Astrocyte of the cerebellum (primary cell): ENCODE results near the gene NDUFAF8.

ENCODE experiments used
- DNase-seq: peaks from one replicate; pipeline ENCODE4 v3.0.0-alpha.2; 2011; ENCODE audit warnings: low read depth
- H3K4me3 ChIP-seq: 2 replicates; pipeline ENCODE4 v1.5.1; 2011; ENCODE audit warnings: mild to moderate bottlenecking, low read depth, low read length, moderate library complexity
- CTCF ChIP-seq: IDR thresholded peaks from 2 replicates; pipeline ENCODE4 v1.5.1; 2012; ENCODE audit warnings: low read length, low read depth, moderate library complexity, mild to moderate bottlenecking; ENCODE audit errors: missing control alignments
- in situ Hi-C: cut with HindIII; loops from 2 replicates; pipeline ENCODE4 v1.10.0; 2017; ENCODE audit warnings: low sequenced_read_pairs

NDUFAF8 gene

DNA sequence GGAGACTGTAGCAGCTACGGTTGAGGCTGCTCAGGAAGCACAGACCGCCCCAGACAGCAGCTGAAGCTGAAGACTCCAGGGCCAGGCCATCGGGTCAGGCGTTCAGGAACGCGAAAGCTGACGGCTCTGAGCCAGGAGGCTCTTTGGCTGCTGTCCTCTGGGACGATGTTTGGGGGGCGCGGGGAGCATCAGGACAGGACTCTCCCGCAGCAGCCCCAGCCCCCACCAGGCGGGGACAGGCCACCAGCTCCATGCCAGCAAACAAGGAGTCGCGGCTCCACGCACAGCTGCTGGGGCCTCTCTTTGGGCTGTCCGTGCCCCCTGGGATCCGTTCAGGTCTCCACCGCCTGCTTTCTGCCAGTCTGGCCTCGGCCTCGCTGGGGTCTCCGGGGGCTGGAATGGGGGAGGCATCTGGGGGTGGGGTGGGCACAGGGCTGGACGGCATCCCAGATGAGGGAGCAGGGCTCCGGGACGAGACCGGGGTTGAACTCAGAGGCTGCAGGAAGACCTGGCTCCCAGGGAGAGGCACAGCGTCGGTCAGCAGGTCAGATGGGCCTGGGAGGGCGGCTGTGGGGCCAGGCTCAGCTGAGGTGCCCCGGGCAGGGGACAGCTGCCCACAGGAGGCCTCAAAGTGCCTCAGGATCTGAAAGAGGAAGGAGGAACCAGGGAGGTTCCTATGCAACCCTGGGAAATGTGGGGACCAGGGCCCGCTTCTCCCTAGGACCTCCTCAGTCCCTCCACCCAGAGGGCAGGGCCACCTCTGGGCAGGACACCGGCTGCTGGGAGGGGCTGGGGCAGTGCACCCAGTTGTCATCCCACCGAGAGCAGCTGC, 10.1 kb upstream of the NDUFAF8 start:
- H3K4me3 ChIP-seq: no peak overlapping the region
- DNase-seq: no peak
- in situ Hi-C loops: no loop called here
- no peak for TF ChIP-seq CTCF

DNA sequence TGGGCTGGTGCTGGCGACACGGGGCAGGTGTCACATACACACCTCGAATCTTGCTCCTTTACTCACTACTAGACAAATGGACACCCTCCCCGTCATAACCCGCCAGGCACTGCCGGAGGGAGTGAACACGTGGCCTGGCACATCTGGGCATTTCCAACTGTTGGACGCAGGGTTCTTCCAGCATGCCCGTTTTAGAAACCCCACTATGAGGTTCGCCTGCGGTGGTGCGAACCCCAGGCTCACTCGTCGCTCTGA, 9.5 kb upstream of the NDUFAF8 start:
- no peak for TF ChIP-seq CTCF
- H3K4me3 ChIP-seq: no peak overlapping the region
- in situ Hi-C loops: no loop called here
- no peak for DNase-seq

DNA sequence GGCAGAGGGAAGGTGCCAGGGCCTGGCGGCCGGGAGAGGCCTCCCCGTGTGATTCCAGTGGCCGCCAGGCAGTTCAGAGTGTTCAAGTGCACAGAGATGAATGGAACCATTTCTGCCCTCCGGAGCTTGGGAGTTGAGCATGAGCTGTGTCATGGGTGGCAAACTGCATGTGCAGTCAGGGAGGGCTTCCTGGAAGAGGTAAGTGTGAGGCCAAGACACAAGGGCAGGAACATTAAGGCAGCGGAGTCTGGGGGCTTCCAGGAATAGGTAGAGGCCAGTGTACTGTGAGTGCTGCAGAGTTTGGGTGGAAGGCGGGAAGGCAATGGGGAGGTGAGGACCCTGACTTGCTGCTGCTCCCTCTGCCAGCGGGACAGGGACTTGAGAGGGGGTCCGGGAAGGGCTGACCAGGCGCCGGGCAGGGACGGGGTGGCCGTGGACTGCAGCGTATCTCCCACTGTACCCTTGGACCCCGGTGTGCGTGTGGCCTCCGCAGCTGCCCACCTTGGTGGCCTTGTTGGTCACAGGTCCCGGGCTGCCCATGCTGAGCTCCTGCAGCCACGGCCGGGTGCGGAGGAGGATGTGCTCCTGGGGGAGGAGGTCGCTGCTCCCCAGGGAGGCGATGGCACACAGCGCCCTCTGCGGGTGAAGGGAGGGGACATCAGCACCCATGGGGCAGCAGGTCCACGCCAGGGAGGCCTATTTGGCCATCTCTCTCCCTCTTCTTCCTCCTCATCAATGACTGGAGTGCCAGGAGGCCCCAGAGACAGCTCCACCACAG, 8.9 kb upstream of the NDUFAF8 start:
- H3K4me3 ChIP-seq: no peak overlapping the region
- in situ Hi-C loops: no loop called here
- DNase-seq: no peak
- TF ChIP-seq CTCF: peak; percentile 33

- DNase-seq: no peak
- H3K4me3 ChIP-seq: no peak overlapping the region
- in situ Hi-C loops: no loop called here
- no peak for TF ChIP-seq CTCF
Observed at GRCh38 chr17:81231121-81231645, 7.9 kb upstream of the NDUFAF8 start.

- in situ Hi-C loops: no loop called here
- no peak overlapping the region for H3K4me3 ChIP-seq
- TF ChIP-seq CTCF: no peak
- DNase-seq: no peak
Observed at GRCh38 chr17:81231766-81232581, 7.1 kb upstream of the NDUFAF8 start.

GRCh38 chr17:81232616-81233241, 6.4 kb upstream of the NDUFAF8 start:
- in situ Hi-C loops: no loop called here
- H3K4me3 ChIP-seq: no peak overlapping the region
- TF ChIP-seq CTCF: no peak
- DNase-seq: no peak
